ENCODE data around the gene MICOS13. TPM values are rescaled to one million over a fixed set of nuclear protein-coding genes. Genes with fewer than 3 reads are reported as not detected.

The MICOS13 gene
- total RNA-seq, 1 donor from 2014 or later, result 54.3 TPM

DNA sequence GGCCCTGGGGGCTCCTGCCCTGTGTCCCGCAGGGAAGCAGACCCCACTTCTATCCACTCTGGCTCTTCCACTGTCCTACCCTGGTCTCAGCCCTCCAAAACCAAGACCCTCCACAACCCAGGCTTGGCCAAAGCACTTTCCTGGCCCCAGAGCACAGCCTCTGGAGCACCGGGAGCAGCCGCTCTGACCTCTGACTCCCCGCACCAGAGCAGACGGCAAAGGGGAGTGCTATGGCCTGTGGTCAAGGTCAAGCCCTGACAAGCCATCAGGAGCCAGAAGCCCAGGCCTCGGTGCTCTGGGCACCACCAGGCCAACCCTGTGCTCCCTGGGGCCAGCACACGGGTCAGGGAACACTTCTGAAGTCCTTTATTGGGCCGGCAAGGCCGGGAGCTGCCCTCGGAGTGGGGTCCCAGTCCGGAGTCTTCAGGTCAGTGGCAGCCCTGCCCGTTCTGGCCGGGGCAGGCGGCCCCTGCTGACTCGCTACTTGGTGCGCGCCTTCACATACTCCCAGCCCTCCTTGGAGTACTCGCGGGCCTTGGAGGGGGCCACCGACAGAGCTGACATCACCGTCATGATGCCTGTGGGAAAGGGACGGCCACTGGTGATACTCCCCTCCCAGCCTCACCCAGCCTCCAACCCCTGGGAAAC is 2.1 kb downstream of the MICOS13 start:
- no peak for DNase-seq (ENCODE audit: low spot score)
- H3K9me3 Mint-ChIP-seq, result no peaks in the 10 kb centered on the region
- intact Hi-C loops (cut with micrococcal nuclease), result no loop called here
- no peak overlapping the region for H3K27ac Mint-ChIP-seq
- no peak overlapping the region for H3K4me3 Mint-ChIP-seq (ENCODE audit: low read depth)
- H3K27me3 Mint-ChIP-seq (ENCODE audit: low read depth), result no peaks in the 10 kb centered on the region
- H3K36me3 Mint-ChIP-seq (ENCODE audit: low read depth), result peaks cover 7% of the 10 kb centered on the region
- H3K4me1 Mint-ChIP-seq (ENCODE audit: low read depth), result peaks cover 14% of the 10 kb centered on the region

DNA sequence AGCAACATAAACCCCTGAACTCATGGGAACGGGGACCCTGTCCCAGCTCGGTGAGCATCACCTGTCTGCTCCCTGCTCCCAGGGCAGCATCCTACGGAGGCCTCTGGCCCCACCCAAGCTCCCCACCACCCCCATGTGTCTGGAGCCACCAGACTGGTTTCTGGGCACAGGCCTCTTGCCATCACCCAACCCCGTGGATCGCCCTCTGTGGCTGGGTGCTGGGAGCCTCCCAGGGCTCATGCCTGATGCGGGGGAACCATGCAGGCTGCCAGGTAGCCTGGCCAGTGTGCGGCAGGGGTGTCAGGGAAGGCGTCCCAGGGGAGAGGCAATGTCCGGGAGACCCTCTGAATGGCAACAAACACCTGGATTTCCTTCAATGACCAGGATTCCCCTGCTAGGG is 2.7 kb downstream of the MICOS13 start:
- intact Hi-C loops (cut with micrococcal nuclease), result no loop called here
- Mint-ChIP-seq H3K27ac (no peak overlapping the region), H3K27me3 (ENCODE audit: low read depth) (no peaks in the 10 kb centered on the region), H3K9me3 (no peaks in the 10 kb centered on the region), H3K36me3 (ENCODE audit: low read depth) (peaks cover 13% of the 10 kb centered on the region), H3K4me3 (ENCODE audit: low read depth) (no peak overlapping the region), H3K4me1 (ENCODE audit: low read depth) (peaks cover 12% of the 10 kb centered on the region)
- no peak for DNase-seq (ENCODE audit: low spot score)

DNA sequence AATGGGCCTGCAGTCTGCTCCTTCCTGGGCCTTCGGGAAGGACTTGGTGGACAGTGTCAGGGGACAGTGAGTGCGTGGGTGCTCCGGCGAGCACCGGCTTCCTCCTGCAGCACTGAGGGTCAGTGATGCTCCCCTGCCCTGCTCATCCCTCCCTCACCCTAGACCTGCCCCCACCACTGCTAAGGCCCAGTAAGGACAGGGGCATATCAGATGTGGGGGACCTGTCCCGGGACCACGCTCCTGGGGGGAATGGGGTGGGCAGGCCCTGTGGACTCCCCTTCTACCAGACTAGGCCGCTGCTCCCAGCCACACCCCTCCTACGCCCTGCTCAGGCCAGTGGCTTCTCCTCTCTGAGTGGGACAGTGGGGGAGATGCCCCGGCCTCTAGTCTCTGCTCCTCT is 3.2 kb downstream of the MICOS13 start:
- H3K27me3 Mint-ChIP-seq (ENCODE audit: low read depth), result no peaks in the 10 kb centered on the region
- no peak overlapping the region for H3K27ac Mint-ChIP-seq
- H3K4me1 Mint-ChIP-seq (ENCODE audit: low read depth), result peaks cover 12% of the 10 kb centered on the region
- intact Hi-C loops (cut with micrococcal nuclease), result no loop called here
- H3K36me3 Mint-ChIP-seq (ENCODE audit: low read depth), result peaks cover 17% of the 10 kb centered on the region
- no peaks in the 10 kb centered on the region for H3K9me3 Mint-ChIP-seq
- DNase-seq (ENCODE audit: low spot score), result no peak
- no peak overlapping the region for H3K4me3 Mint-ChIP-seq (ENCODE audit: low read depth)

DNA sequence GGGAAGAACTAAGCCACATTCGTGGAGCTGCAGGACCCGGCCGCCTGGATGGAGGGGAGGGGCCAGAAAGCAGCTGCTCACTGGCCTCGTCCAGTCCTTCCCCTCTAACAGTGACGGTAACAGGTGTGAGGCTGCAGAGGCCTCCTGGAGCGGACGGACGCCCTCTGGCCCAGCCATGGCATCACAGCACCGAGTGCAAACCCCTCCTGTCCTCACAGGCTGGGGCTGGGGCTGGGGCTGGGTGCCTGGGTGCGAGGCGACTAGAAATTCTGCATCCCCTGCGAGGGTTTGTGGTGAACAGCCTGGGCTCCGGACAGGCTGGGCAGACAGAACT is 3.6 kb downstream of the MICOS13 start:
- no peak overlapping the region for H3K27ac Mint-ChIP-seq
- H3K4me3 Mint-ChIP-seq (ENCODE audit: low read depth), result no peak overlapping the region

DNA sequence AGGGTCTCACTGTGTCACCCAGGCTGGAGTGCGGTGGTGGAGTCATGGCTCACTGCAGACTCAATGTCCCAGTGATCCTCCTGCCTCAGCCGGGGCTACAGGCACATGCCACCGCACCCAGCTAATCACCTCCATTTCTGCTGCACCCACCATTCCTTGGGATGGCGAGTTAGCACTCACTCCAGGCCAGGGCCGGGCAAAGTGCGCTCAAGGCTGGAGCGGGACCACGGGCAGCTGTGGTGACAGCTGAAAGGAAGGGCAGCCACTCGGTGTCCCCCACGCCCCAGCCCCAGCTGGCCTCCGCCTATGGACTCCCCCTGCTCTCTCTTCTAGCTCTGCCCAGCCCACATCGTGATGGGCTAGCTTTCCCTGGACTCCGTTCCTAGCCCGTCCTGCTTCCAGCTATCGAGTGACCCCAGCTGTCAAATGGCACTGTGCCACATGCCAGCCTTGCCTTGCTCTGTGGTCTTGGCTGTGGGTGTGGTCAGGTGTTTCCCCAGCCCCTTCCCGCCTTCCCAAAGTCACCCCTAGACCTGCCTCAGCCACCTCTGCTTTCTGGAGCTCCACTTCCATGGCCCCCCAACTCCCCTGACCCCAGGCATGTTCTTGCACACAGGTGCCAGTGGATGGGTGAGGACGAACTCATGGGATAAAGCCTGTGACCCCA is 4.1 kb downstream of the MICOS13 start:
- H3K36me3 Mint-ChIP-seq (ENCODE audit: low read depth), result peaks cover 23% of the 10 kb centered on the region
- intact Hi-C loops (cut with micrococcal nuclease), result no loop called here
- no peaks in the 10 kb centered on the region for H3K27me3 Mint-ChIP-seq (ENCODE audit: low read depth)
- H3K27ac Mint-ChIP-seq, result no peak overlapping the region
- H3K9me3 Mint-ChIP-seq, result no peaks in the 10 kb centered on the region
- no peak overlapping the region for H3K4me3 Mint-ChIP-seq (ENCODE audit: low read depth)
- peaks cover 4% of the 10 kb centered on the region for H3K4me1 Mint-ChIP-seq (ENCODE audit: low read depth)
- DNase-seq (ENCODE audit: low spot score), result no peak

More for the DNA sequence above, 3.6 kb downstream of the MICOS13 start:
- Mint-ChIP-seq H3K36me3 (ENCODE audit: low read depth) (peaks cover 21% of the 10 kb centered on the region), H3K4me1 (ENCODE audit: low read depth) (peaks cover 9% of the 10 kb centered on the region), H3K9me3 (no peaks in the 10 kb centered on the region), H3K27me3 (ENCODE audit: low read depth) (no peaks in the 10 kb centered on the region)
- no peak for DNase-seq (ENCODE audit: low spot score)
- intact Hi-C loops (cut with micrococcal nuclease), result no loop called here

DNA sequence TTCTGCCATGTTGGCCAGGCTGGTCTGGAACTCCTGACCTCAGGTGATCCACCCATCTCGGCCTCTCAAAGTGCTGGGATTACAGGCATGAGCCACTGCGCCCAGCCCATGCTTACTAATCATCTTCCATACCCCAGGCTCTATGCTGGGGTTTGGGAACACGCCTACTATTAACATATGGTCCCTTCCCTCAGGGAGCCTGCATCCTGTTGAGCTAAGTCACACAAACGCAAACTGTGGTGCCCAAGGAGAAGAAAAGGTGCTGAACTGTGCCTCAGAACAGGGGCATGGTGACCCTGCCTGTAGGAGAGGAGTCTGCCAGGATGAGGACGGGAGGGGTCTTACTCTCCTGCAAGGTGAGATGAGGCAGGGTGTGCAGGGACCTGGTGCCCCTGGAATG is 5.6 kb downstream of the MICOS13 start:
- peaks cover 28% of the 10 kb centered on the region for H3K36me3 Mint-ChIP-seq (ENCODE audit: low read depth)
- no peak overlapping the region for H3K4me3 Mint-ChIP-seq (ENCODE audit: low read depth)
- H3K4me1 Mint-ChIP-seq (ENCODE audit: low read depth), result peaks cover 4% of the 10 kb centered on the region
- no peaks in the 10 kb centered on the region for H3K9me3 Mint-ChIP-seq
- intact Hi-C loops (cut with micrococcal nuclease), result no loop called here
- no peak for DNase-seq (ENCODE audit: low spot score)
- H3K27me3 Mint-ChIP-seq (ENCODE audit: low read depth), result no peaks in the 10 kb centered on the region
- no peak overlapping the region for H3K27ac Mint-ChIP-seq

DNA sequence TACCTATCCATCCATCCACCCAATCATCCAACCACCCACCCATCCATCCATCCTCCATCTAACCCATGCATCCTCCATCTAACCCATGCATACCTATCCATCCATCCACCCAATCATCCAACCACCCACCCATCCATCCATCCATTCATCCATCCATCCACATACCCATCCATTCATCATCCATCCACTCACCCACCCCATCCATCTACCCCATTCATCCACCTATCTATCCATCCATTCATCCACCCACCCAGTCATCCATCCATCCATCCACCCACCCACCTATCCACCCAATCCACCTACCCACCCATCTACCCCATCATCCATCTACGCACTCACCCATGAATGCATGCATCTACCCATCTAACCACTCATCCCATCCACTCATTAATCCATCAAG is 6.6 kb downstream of the MICOS13 start:
- Mint-ChIP-seq H3K27ac (no peak overlapping the region), H3K9me3 (no peaks in the 10 kb centered on the region), H3K4me3 (ENCODE audit: low read depth) (no peak overlapping the region), H3K36me3 (ENCODE audit: low read depth) (peaks cover 37% of the 10 kb centered on the region), H3K4me1 (ENCODE audit: low read depth) (no peaks in the 10 kb centered on the region), H3K27me3 (ENCODE audit: low read depth) (no peaks in the 10 kb centered on the region)
- no peak for DNase-seq (ENCODE audit: low spot score)
- intact Hi-C loops (cut with micrococcal nuclease), result no loop called here

DNA sequence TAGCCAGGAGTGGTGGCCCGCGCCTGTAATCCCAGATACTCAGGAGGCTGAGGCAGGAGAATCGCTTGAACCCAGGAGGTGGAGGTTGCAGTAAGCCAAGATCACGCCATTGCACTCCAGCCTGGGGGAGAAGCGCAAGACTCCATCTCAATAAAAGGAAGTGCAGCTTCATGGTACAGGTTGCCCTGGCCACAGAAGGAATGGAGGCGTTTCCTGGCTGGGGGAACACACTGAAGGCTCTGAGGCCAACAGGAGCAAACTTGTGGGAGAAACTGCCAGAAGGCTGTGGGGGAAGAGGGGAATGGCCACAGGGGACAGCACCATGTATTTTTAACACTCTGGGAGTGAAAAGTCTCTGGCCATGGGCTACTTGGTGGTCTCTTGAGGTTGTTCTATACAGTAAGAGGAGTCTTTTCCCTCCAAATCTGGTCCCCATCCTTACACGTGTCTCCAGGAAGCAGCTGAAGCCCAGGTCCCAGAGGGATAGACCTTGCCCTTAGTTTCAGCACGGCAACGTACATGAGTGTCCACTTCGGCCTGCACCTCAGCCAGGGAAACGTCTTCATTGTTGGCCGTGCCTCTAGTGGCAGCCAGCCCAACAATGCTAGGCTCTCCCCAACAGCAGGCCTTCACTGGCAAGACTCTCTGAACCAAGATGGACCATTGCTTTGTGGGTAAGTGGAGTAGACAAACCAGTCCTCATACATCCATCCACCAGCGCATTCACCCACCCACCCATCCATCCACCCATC is 7.4 kb downstream of the MICOS13 start:
- Mint-ChIP-seq H3K27me3 (ENCODE audit: low read depth) (no peaks in the 10 kb centered on the region), H3K4me3 (ENCODE audit: low read depth) (no peak overlapping the region), H3K27ac (no peak overlapping the region), H3K36me3 (ENCODE audit: low read depth) (peaks cover 42% of the 10 kb centered on the region), H3K9me3 (no peaks in the 10 kb centered on the region), H3K4me1 (ENCODE audit: low read depth) (no peaks in the 10 kb centered on the region)
- no peak for DNase-seq (ENCODE audit: low spot score)
- intact Hi-C loops (cut with micrococcal nuclease), result no loop called here

DNA sequence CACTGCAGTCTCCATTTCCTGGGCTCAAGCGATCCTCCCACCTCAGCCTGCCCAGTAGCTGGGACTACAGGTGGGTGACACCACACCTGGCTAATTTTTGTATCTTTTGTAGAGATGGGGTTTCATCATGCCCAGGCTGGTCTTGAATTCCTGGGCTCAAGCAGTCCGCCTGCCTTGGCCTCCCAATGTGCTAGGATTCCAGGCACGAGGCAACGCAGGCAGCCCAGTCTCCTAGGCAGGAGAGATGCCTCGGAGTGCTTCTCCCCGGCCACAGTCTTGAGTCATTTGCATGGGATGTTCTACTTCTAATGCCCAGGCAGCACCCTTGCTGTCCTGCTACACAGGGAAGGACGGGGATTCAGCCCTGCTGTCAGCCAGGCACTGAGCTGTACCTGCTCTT is 8.7 kb downstream of the MICOS13 start:
- Mint-ChIP-seq H3K36me3 (ENCODE audit: low read depth) (peaks cover 53% of the 10 kb centered on the region), H3K4me3 (ENCODE audit: low read depth) (no peak overlapping the region), H3K9me3 (no peaks in the 10 kb centered on the region), H3K27ac (no peak overlapping the region), H3K27me3 (ENCODE audit: low read depth) (no peaks in the 10 kb centered on the region), H3K4me1 (ENCODE audit: low read depth) (no peaks in the 10 kb centered on the region)
- DNase-seq (ENCODE audit: low spot score), result no peak
- intact Hi-C loops (cut with micrococcal nuclease), result no loop called here

DNA sequence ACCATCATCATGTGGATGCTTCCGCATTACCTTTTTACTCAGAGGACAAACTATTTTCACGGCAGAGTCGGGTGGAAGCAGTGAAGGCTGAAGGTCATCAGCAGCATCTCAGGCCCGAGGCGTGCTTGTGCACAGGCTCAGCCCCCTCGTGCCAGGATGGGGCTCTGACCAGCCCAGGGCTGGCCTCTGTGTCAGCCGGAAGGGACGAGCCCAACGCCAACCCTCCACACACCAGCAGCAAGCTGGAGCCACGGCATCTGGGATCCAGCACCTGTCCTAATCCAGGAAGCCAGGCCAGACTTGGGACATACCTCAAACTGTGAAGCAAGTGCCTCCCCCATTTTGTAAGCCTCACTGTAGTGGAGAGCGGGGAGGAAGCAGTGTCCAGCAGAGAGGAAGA is 11.1 kb downstream of the MICOS13 start:
- Mint-ChIP-seq H3K27ac (no peak overlapping the region), H3K9me3 (no peaks in the 10 kb centered on the region), H3K4me3 (ENCODE audit: low read depth) (no peak overlapping the region)

DNA sequence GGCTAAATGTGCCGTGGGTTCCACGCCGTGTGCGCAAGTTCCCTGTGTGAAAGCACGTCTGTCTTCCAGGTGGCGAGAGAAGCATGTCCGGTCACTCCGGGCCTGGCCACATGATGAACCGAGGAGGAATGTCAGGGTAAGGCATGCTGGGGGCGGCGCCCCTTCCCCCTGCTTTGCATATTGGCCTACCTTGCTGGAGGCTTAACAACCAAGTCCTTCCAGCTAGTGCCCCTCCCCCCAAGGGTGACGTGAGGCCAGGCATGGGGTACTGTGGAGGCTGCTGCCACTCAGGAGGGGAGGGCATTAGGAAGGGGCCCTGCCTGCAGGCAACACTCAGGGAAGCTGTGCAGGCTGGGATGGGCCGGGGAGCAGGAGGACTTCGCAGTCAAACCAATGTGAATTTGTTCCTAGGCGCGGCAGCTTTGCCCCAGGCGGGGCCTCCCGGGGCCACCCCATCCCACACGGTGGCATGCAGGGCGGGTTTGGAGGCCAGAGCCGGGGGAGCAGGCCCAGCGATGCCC is 12.5 kb downstream of the MICOS13 start:
- no peak for DNase-seq (ENCODE audit: low spot score)
- peaks cover 77% of the 10 kb centered on the region for H3K36me3 Mint-ChIP-seq (ENCODE audit: low read depth)
- no peak overlapping the region for H3K4me3 Mint-ChIP-seq (ENCODE audit: low read depth)
- no peaks in the 10 kb centered on the region for H3K9me3 Mint-ChIP-seq
- no peak overlapping the region for H3K27ac Mint-ChIP-seq
- H3K4me1 Mint-ChIP-seq (ENCODE audit: low read depth), result peaks cover 5% of the 10 kb centered on the region
- no peaks in the 10 kb centered on the region for H3K27me3 Mint-ChIP-seq (ENCODE audit: low read depth)
- intact Hi-C loops (cut with micrococcal nuclease), result no loop called here

More for the DNA sequence above, 11.1 kb downstream of the MICOS13 start:
- DNase-seq (ENCODE audit: low spot score), result no peak
- H3K27me3 Mint-ChIP-seq (ENCODE audit: low read depth), result no peaks in the 10 kb centered on the region
- intact Hi-C loops (cut with micrococcal nuclease), result no loop called here
- H3K4me1 Mint-ChIP-seq (ENCODE audit: low read depth), result peaks cover 5% of the 10 kb centered on the region
- peaks cover 77% of the 10 kb centered on the region for H3K36me3 Mint-ChIP-seq (ENCODE audit: low read depth)

DNA sequence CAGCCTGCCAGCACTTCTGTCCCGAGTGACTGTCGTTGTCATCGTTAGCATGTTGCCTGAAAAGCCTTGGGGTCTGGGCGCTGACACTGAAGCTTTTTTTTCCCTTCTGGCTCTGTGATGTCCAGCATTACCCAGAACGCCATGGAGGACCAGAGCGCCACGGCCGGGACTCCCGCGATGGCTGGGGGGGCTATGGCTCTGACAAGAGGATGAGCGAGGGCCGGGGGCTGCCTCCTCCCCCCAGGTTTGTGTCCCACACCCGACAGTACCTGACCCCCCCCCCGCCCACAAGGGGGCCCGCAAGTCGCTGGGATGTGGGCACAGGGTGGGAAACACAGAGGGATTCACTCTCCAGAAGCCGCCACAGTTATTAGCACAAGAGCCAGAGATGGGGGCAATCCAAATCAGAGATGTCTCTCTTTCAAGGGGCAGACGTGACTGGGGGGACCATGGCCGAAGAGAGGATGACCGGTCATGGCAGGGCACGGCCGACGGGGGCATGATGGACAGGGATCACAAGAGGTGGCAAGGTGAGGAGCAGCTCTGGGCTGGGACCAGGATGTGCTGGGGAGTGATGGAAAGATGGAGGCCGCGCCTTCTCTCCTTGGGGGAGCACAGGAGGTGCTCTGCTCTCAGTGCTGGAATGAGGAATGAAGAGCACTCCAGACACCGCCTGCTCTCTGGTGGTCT is 13.2 kb downstream of the MICOS13 start:
- H3K4me1 Mint-ChIP-seq (ENCODE audit: low read depth), result peaks cover 5% of the 10 kb centered on the region
- no peak overlapping the region for H3K4me3 Mint-ChIP-seq (ENCODE audit: low read depth)
- no peaks in the 10 kb centered on the region for H3K27me3 Mint-ChIP-seq (ENCODE audit: low read depth)
- H3K36me3 Mint-ChIP-seq (ENCODE audit: low read depth), result peaks cover 76% of the 10 kb centered on the region
- intact Hi-C loops (cut with micrococcal nuclease), result no loop called here
- no peak for DNase-seq (ENCODE audit: low spot score)
- H3K27ac Mint-ChIP-seq, result no peak overlapping the region
- no peaks in the 10 kb centered on the region for H3K9me3 Mint-ChIP-seq

Data from activated T-helper 2 cell treated with anti-CD3 and anti-CD28 coated beads, Interferon-gamma antibody, Interleukin-2, Interleukin-4, amounts not matched to agents 10 μg/mL and 5 μg/mL and 100 μg/mL, durations not matched to agents 14 hours and 24 hours and 36 hours (primary cell).